ENCODE data around the gene NEDD1. TPM values are rescaled to one million over a fixed set of nuclear protein-coding genes. Genes with fewer than 3 reads are reported as not detected.

The NEDD1 gene
- total RNA-seq, 2 experiments from 2014 or later, result 42.3 to 43.9 TPM

GRCh38 chr12:96880220-96880619, 26.8 kb upstream of the NEDD1 start:
- Mint-ChIP-seq H3K9me3 (ENCODE audit: insufficient read depth) (no peaks in the 10 kb centered on the region), H3K27me3 (ENCODE audit: low read depth) (peaks cover 5% of the 10 kb centered on the region), H3K4me1 (ENCODE audit: low read depth) (no peaks in the 10 kb centered on the region), H3K27ac (no peak overlapping the region), H3K36me3 (ENCODE audit: low read depth) (no peaks in the 10 kb centered on the region), H3K4me3 (no peak overlapping the region)
- POLR2A ChIA-PET, result no interaction called here
- DNase-seq, result no peak
- no peak for ATAC-seq
- CTCF ChIA-PET, result no interaction called here

- Mint-ChIP-seq H3K9me3 (ENCODE audit: insufficient read depth) (no peaks in the 10 kb centered on the region), H3K27ac (no peak overlapping the region), H3K4me1 (ENCODE audit: low read depth) (no peaks in the 10 kb centered on the region), H3K36me3 (ENCODE audit: low read depth) (no peaks in the 10 kb centered on the region), H3K27me3 (ENCODE audit: low read depth) (peaks cover 5% of the 10 kb centered on the region), H3K4me3 (no peak overlapping the region)
- POLR2A ChIA-PET, result no interaction called here
- ATAC-seq (no peak), DNase-seq (no peak)
- CTCF ChIA-PET, result no interaction called here
Measured at GRCh38 chr12:96881608-96882007, 25.4 kb upstream of the NEDD1 start.

GRCh38 chr12:96882862-96883261, 24.2 kb upstream of the NEDD1 start:
- Mint-ChIP-seq H3K4me3 (no peak overlapping the region), H3K9me3 (ENCODE audit: insufficient read depth) (no peaks in the 10 kb centered on the region), H3K36me3 (ENCODE audit: low read depth) (no peaks in the 10 kb centered on the region), H3K27ac (no peak overlapping the region), H3K27me3 (ENCODE audit: low read depth) (peaks cover 3% of the 10 kb centered on the region), H3K4me1 (ENCODE audit: low read depth) (no peaks in the 10 kb centered on the region)
- POLR2A ChIA-PET, result no interaction called here
- DNase-seq (no peak), ATAC-seq (no peak)
- CTCF ChIA-PET, result no interaction called here

- no peak for DNase-seq
- no peak for ATAC-seq
- Mint-ChIP-seq H3K9me3 (ENCODE audit: insufficient read depth) (no peaks in the 10 kb centered on the region), H3K27me3 (ENCODE audit: low read depth) (peaks cover 3% of the 10 kb centered on the region), H3K27ac (no peak overlapping the region), H3K4me3 (no peak overlapping the region), H3K36me3 (ENCODE audit: low read depth) (no peaks in the 10 kb centered on the region), H3K4me1 (ENCODE audit: low read depth) (no peaks in the 10 kb centered on the region)
- ChIA-PET CTCF (no interaction called here), POLR2A (no interaction called here)
Measured at GRCh38 chr12:96883571-96883970, 23.5 kb upstream of the NEDD1 start.

- no peak for DNase-seq
- no peaks in the 10 kb centered on the region for H3K4me1 Mint-ChIP-seq (ENCODE audit: low read depth)
- peaks cover 9% of the 10 kb centered on the region for H3K27me3 Mint-ChIP-seq (ENCODE audit: low read depth)
- no peak for ATAC-seq
- ChIA-PET CTCF (interaction anchor here (1.0 kb wide), 1 partner anchor 25 kb away, joined by 3 read pairs; no protein-coding TSS in a partner anchor), POLR2A (no interaction called here)
- H3K27ac Mint-ChIP-seq, result no peak overlapping the region
- no peaks in the 10 kb centered on the region for H3K9me3 Mint-ChIP-seq (ENCODE audit: insufficient read depth)
- no peaks in the 10 kb centered on the region for H3K36me3 Mint-ChIP-seq (ENCODE audit: low read depth)
- no peak overlapping the region for H3K4me3 Mint-ChIP-seq
Measured at GRCh38 chr12:96886998-96887677, 19.9 kb upstream of the NEDD1 start.

GRCh38 chr12:96889273-96889933, 17.7 kb upstream of the NEDD1 start:
- Mint-ChIP-seq H3K9me3 (ENCODE audit: insufficient read depth) (no peaks in the 10 kb centered on the region), H3K27ac (no peak overlapping the region), H3K36me3 (ENCODE audit: low read depth) (no peaks in the 10 kb centered on the region), H3K27me3 (ENCODE audit: low read depth) (peaks cover 9% of the 10 kb centered on the region), H3K4me1 (ENCODE audit: low read depth) (no peaks in the 10 kb centered on the region), H3K4me3 (no peak overlapping the region)
- ChIA-PET CTCF (interaction anchor here (1.6 kb wide), 1 partner anchor 18 kb away, joined by 5 read pairs; no protein-coding TSS in a partner anchor), POLR2A (no interaction called here)
- ATAC-seq (no peak), DNase-seq (no peak)

- ChIA-PET POLR2A (no interaction called here), CTCF (interaction anchor here (1.6 kb wide), 1 partner anchor 17 kb away, joined by 5 read pairs; no protein-coding TSS in a partner anchor)
- ATAC-seq (no peak), DNase-seq (no peak)
- Mint-ChIP-seq H3K4me1 (ENCODE audit: low read depth) (no peaks in the 10 kb centered on the region), H3K27me3 (ENCODE audit: low read depth) (peaks cover 9% of the 10 kb centered on the region), H3K36me3 (ENCODE audit: low read depth) (no peaks in the 10 kb centered on the region), H3K9me3 (ENCODE audit: insufficient read depth) (no peaks in the 10 kb centered on the region), H3K27ac (no peak overlapping the region), H3K4me3 (no peak overlapping the region)
Measured at GRCh38 chr12:96890331-96890730, 16.7 kb upstream of the NEDD1 start.

GRCh38 chr12:96892104-96892503, 15.0 kb upstream of the NEDD1 start:
- POLR2A ChIA-PET, result no interaction called here
- peaks cover 9% of the 10 kb centered on the region for H3K27me3 Mint-ChIP-seq (ENCODE audit: low read depth)
- DNase-seq (no peak), ATAC-seq (no peak)
- CTCF ChIA-PET, result no interaction called here
- H3K36me3 Mint-ChIP-seq (ENCODE audit: low read depth), result no peaks in the 10 kb centered on the region
- no peak overlapping the region for H3K4me3 Mint-ChIP-seq
- H3K9me3 Mint-ChIP-seq (ENCODE audit: insufficient read depth), result no peaks in the 10 kb centered on the region
- H3K27ac Mint-ChIP-seq, result no peak overlapping the region
- no peaks in the 10 kb centered on the region for H3K4me1 Mint-ChIP-seq (ENCODE audit: low read depth)

GRCh38 chr12:96897421-96897820, 9.6 kb upstream of the NEDD1 start:
- POLR2A ChIA-PET, result no interaction called here
- ATAC-seq, result no peak
- no peak for DNase-seq
- no peaks in the 10 kb centered on the region for H3K4me1 Mint-ChIP-seq (ENCODE audit: low read depth)
- H3K4me3 Mint-ChIP-seq, result no peak overlapping the region
- CTCF ChIA-PET, result no interaction called here
- no peaks in the 10 kb centered on the region for H3K36me3 Mint-ChIP-seq (ENCODE audit: low read depth)
- H3K27ac Mint-ChIP-seq, result no peak overlapping the region
- no peaks in the 10 kb centered on the region for H3K27me3 Mint-ChIP-seq (ENCODE audit: low read depth)
- H3K9me3 Mint-ChIP-seq (ENCODE audit: insufficient read depth), result no peaks in the 10 kb centered on the region

GRCh38 chr12:96901175-96901574, 5.9 kb upstream of the NEDD1 start:
- peaks cover 11% of the 10 kb centered on the region for H3K27me3 Mint-ChIP-seq (ENCODE audit: low read depth)
- ATAC-seq (no peak), DNase-seq (no peak)
- ChIA-PET CTCF (no interaction called here), POLR2A (no interaction called here)
- no peaks in the 10 kb centered on the region for H3K9me3 Mint-ChIP-seq (ENCODE audit: insufficient read depth)
- H3K4me1 Mint-ChIP-seq (ENCODE audit: low read depth), result peaks cover 3% of the 10 kb centered on the region
- no peak overlapping the region for H3K4me3 Mint-ChIP-seq
- no peaks in the 10 kb centered on the region for H3K36me3 Mint-ChIP-seq (ENCODE audit: low read depth)
- no peak overlapping the region for H3K27ac Mint-ChIP-seq

- ATAC-seq (no peak), DNase-seq (no peak)
- Mint-ChIP-seq H3K9me3 (ENCODE audit: insufficient read depth) (no peaks in the 10 kb centered on the region), H3K4me1 (ENCODE audit: low read depth) (peaks cover 8% of the 10 kb centered on the region), H3K27ac (no peak overlapping the region), H3K27me3 (ENCODE audit: low read depth) (peaks cover 11% of the 10 kb centered on the region), H3K36me3 (ENCODE audit: low read depth) (no peaks in the 10 kb centered on the region), H3K4me3 (no peak overlapping the region)
- CTCF ChIA-PET, result no interaction called here
- POLR2A ChIA-PET, result no interaction called here
Measured at GRCh38 chr12:96902076-96902475, 5.0 kb upstream of the NEDD1 start.

GRCh38 chr12:96906498-96906848, 584 bp upstream of the NEDD1 start:
- H3K27me3 Mint-ChIP-seq (ENCODE audit: low read depth), result peaks cover 11% of the 10 kb centered on the region
- H3K4me3 Mint-ChIP-seq, result peak overlapping the region; percentile 96
- H3K27ac Mint-ChIP-seq, result peak overlapping the region; percentile 99
- H3K36me3 Mint-ChIP-seq (ENCODE audit: low read depth), result peaks cover 33% of the 10 kb centered on the region
- DNase-seq (peak; percentile 28), ATAC-seq (no peak)
- ChIA-PET POLR2A (interaction anchor here (0.9 to 1.4 kb wide), 3 partner anchors 185 to 1610 kb away, joined by 3 to 4 read pairs (median 3); no protein-coding TSS in a partner anchor), CTCF (no interaction called here)
- H3K9me3 Mint-ChIP-seq (ENCODE audit: insufficient read depth), result no peaks in the 10 kb centered on the region
- H3K4me1 Mint-ChIP-seq (ENCODE audit: low read depth), result peaks cover 41% of the 10 kb centered on the region

Measured in activated CD8-positive, alpha-beta T cell treated with anti-CD3 and anti-CD28 coated beads, Interleukin-2, amount 10 ng/mL, durations not matched to agents 7 days and 5 days (primary cell).